HepG2 (cell line): ENCODE measurements around the gene MAP3K9. TPM values are rescaled to one million over a fixed set of nuclear protein-coding genes. Genes with fewer than 3 reads are reported as not detected.

Experiments
- ARID2 ChIP-seq: sonication (generic); formaldehyde crosslinking; IDR thresholded peaks from 2 replicates; pipeline ENCODE4 v1.8.1; 2022; ENCODE audit warnings: mild to moderate bottlenecking, missing genetic modification reagents, borderline replicate concordance
- ATF7-NPFF ChIP-seq: sonication (generic); formaldehyde crosslinking; IDR thresholded peaks from 2 replicates; pipeline ENCODE4 v1.8.1; 2023; ENCODE audit warnings: mild to moderate bottlenecking, low read depth, missing genetic modification reagents, moderate library complexity
- FOXC1 ChIP-seq: sonication (generic); formaldehyde crosslinking; IDR thresholded peaks from 2 replicates; pipeline ENCODE4 v1.8.0; 2022; ENCODE audit warnings: mild to moderate bottlenecking, missing genetic modification reagents, borderline replicate concordance
- IRF2 ChIP-seq: IDR thresholded peaks from 2 replicates; pipeline ENCODE4 v1.6.1; 2018; ENCODE audit warnings: missing genetic modification reagents, missing compliant biosample characterization
- IRF9 ChIP-seq: sonication (generic); formaldehyde crosslinking; IDR thresholded peaks from 2 replicates; pipeline ENCODE4 v1.8.0; 2022; ENCODE audit warnings: missing genetic modification reagents, mild to moderate bottlenecking, borderline replicate concordance
- KDM4B ChIP-seq: sonication (generic); formaldehyde crosslinking; IDR thresholded peaks from 2 replicates; pipeline ENCODE4 v1.4.0; 2020; ENCODE audit warnings: missing genetic modification reagents
- KLF13 ChIP-seq: sonication (generic); formaldehyde crosslinking; IDR thresholded peaks from 2 replicates; pipeline ENCODE4 v1.4.0; 2020; ENCODE audit warnings: mild to moderate bottlenecking, missing genetic modification reagents
- NCOA2 ChIP-seq: sonication (generic); formaldehyde crosslinking; IDR thresholded peaks from 2 replicates; pipeline ENCODE4 v1.8.0; 2022; ENCODE audit warnings: inconsistent platforms
- PHF5A ChIP-seq: IDR thresholded peaks from one replicate; pipeline ENCODE4 v1.6.1; 2018; ENCODE audit warnings: low read depth, missing genetic modification reagents; ENCODE audit not compliant: unreplicated experiment
- RARG ChIP-seq: sonication (generic); formaldehyde crosslinking; IDR thresholded peaks from 2 replicates; pipeline ENCODE4 v1.4.0; 2020; ENCODE audit warnings: low read depth, mild to moderate bottlenecking, missing genetic modification reagents
- RXRA ChIP-seq: sonication (generic); formaldehyde crosslinking; IDR thresholded peaks from 2 replicates; pipeline ENCODE4 v1.5.1; 2020; ENCODE audit warnings: missing genetic modification reagents
- SAP130 ChIP-seq: IDR thresholded peaks from 2 replicates; pipeline ENCODE4 v1.6.1; 2016; ENCODE audit warnings: low read depth
- SNAPC2 ChIP-seq: sonication (generic); formaldehyde crosslinking; IDR thresholded peaks from 2 replicates; pipeline ENCODE4 v1.8.1; 2022; ENCODE audit warnings: mild to moderate bottlenecking, missing genetic modification reagents
- TFDP1 ChIP-seq: IDR thresholded peaks from 2 replicates; pipeline ENCODE4 v1.6.1; 2016; ENCODE audit warnings: missing compliant biosample characterization, missing genetic modification reagents, borderline replicate concordance
- ZNF563 ChIP-seq: sonication (generic); formaldehyde crosslinking; IDR thresholded peaks from 2 replicates; pipeline ENCODE4 v1.8.0; 2022; ENCODE audit warnings: mild to moderate bottlenecking, moderate library complexity, missing genetic modification reagents
- ZNF577 ChIP-seq: sonication (generic); formaldehyde crosslinking; IDR thresholded peaks from 2 replicates; pipeline ENCODE4 v1.4.0; 2020; ENCODE audit warnings: mild to moderate bottlenecking, low read depth, missing genetic modification reagents, borderline replicate concordance
- ZNF607 ChIP-seq: sonication (generic); formaldehyde crosslinking; IDR thresholded peaks from 2 replicates; pipeline ENCODE4 v1.5.1; 2020; ENCODE audit warnings: missing genetic modification reagents, mild to moderate bottlenecking, borderline replicate concordance
- ZNF660 ChIP-seq: sonication (generic); formaldehyde crosslinking; IDR thresholded peaks from 2 replicates; pipeline ENCODE4 v1.5.1; 2020; ENCODE audit warnings: mild to moderate bottlenecking, low read depth, missing genetic modification reagents, borderline replicate concordance
- ZNF709 ChIP-seq: sonication (generic); formaldehyde crosslinking; IDR thresholded peaks from 2 replicates; pipeline ENCODE4 v1.5.0; 2020; ENCODE audit warnings: mild to moderate bottlenecking, missing genetic modification reagents
- polyA plus RNA-seq, 8 experiments: library from polyadenylated mRNA; depleted of rRNA in 3 of 8; stranded (reverse) in 7 of 8; unstranded in 1 of 8; fragments of >200 nt; fragmentation: Illumina TruSeq in 4 of 8; extraction: Trizol in 4 of 8; gene quantifications; 2 replicates each; pipeline versions ENCODE4 v1.2.1 to v1.2.3, GENCODE V29; 2011 to 2016; ENCODE audit warnings: low read depth in 4 of 8, missing spikeins in 1 of 8, mixed read lengths in 1 of 8; ENCODE audit not compliant: insufficient read depth in 1 of 8
- total RNA-seq, 5 experiments: library from RNA; depleted of rRNA; stranded (reverse); fragments of >200 nt; fragmentation: Illumina TruSeq; extraction: Trizol; gene quantifications; 2 replicates each; pipeline ENCODE4 v1.2.3, GENCODE V29; 2016; ENCODE audit warnings: low read depth in 1 of 5
- TF ChIP-seq, protein P1 (sequence below): sonication (generic); formaldehyde crosslinking; IDR thresholded peaks from 2 replicates; pipeline ENCODE4 v1.4.0; 2020; ENCODE audit warnings: mild to moderate bottlenecking, missing genetic modification reagents
- TF ChIP-seq, protein P2 (sequence below): sonication (generic); formaldehyde crosslinking; IDR thresholded peaks from 2 replicates; pipeline ENCODE4 v1.4.0; 2020; ENCODE audit warnings: mild to moderate bottlenecking, missing genetic modification reagents

The MAP3K9 gene
- total and polyA plus RNA-seq, 2 of the 13 experiments (the other 11 are each of a cell fraction or from before 2014, with no cell fraction given): 4.3 to 4.5 TPM

GRCh38 chr14:70821584-70822529, 12.5 kb upstream of the MAP3K9 start (continued):
- 0 out of 2 replicates have a peak, but pooled peaks have one; percentile 55 for TF ChIP-seq ZNF709 (CRISPR knock-in tag)
- TF ChIP-seq KLF13 (CRISPR knock-in tag): no peak
- TF ChIP-seq RARG (CRISPR knock-in tag): no peak
- TF ChIP-seq FOXC1 (CRISPR knock-in tag): peak; percentile 74; the same call in 1 of the 2 replicates
- TF ChIP-seq ARID2 (CRISPR knock-in tag): 0 out of 2 replicates have a peak, but pooled peaks have one; percentile 37
- TF ChIP-seq ZNF577 (CRISPR knock-in tag): no peak
- peak; percentile 51; the same call in 1 of the 2 replicates for TF ChIP-seq IRF9
- no peak for TF ChIP-seq PHF5A (CRISPR knock-in tag)
- TF ChIP-seq, protein P1, sequence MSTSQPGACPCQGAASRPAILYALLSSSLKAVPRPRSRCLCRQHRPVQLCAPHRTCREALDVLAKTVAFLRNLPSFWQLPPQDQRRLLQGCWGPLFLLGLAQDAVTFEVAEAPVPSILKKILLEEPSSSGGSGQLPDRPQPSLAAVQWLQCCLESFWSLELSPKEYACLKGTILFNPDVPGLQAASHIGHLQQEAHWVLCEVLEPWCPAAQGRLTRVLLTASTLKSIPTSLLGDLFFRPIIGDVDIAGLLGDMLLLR (CRISPR knock-in tag): peak; percentile 69; the same call in 1 of the 2 replicates
- no peak for TF ChIP-seq ZNF660 (CRISPR knock-in tag)
- TF ChIP-seq ZNF563 (CRISPR knock-in tag): peak; percentile 50; the same call in 1 of the 2 replicates
- peak; percentile 32; the same call in 1 of the 2 replicates for TF ChIP-seq ZNF607
- TF ChIP-seq TFDP1 (CRISPR knock-in tag): peak; percentile 58; the same call in 1 of the 2 replicates
- TF ChIP-seq SNAPC2 (CRISPR knock-in tag): no peak
- TF ChIP-seq ATF7-NPFF: peak; percentile 59; the same call in 1 of the 2 replicates
- TF ChIP-seq KDM4B: 0 out of 2 replicates have a peak, but pooled peaks have one; percentile 36
- TF ChIP-seq NCOA2 (CRISPR knock-in tag): no peak
- peak; percentile 52 for TF ChIP-seq SAP130 (CRISPR knock-in tag)
- TF ChIP-seq RXRA: peak; percentile 53; the same call in 1 of the 2 replicates
- TF ChIP-seq, protein P2, sequence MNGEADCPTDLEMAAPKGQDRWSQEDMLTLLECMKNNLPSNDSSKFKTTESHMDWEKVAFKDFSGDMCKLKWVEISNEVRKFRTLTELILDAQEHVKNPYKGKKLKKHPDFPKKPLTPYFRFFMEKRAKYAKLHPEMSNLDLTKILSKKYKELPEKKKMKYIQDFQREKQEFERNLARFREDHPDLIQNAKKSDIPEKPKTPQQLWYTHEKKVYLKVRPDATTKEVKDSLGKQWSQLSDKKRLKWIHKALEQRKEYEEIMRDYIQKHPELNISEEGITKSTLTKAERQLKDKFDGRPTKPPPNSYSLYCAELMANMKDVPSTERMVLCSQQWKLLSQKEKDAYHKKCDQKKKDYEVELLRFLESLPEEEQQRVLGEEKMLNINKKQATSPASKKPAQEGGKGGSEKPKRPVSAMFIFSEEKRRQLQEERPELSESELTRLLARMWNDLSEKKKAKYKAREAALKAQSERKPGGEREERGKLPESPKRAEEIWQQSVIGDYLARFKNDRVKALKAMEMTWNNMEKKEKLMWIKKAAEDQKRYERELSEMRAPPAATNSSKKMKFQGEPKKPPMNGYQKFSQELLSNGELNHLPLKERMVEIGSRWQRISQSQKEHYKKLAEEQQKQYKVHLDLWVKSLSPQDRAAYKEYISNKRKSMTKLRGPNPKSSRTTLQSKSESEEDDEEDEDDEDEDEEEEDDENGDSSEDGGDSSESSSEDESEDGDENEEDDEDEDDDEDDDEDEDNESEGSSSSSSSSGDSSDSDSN (CRISPR knock-in tag): peak; percentile 58
- TF ChIP-seq IRF2: 0 out of 2 replicates have a peak, but pooled peaks have one; percentile 16
